Mesodermal cell (in vitro differentiated cells): ENCODE data around the gene SLCO3A1.

Experiments
- H3K27ac ChIP-seq: 2 replicates; pipeline ENCODE4 v1.7.0; 2013; ENCODE audit warnings: mild to moderate bottlenecking, low read depth, low read length, moderate library complexity; ENCODE audit not compliant: severe bottlenecking
- H3K36me3 ChIP-seq: 2 replicates; pipeline ENCODE4 v1.7.1; 2013; ENCODE audit warnings: mild to moderate bottlenecking, low read length, moderate library complexity; ENCODE audit not compliant: control insufficient read depth, insufficient read depth
- H3K4me1 ChIP-seq: one replicate; pipeline ENCODE4 v1.7.1; 2013; ENCODE audit warnings: mild to moderate bottlenecking, low read length; ENCODE audit not compliant: insufficient read depth, control insufficient read depth, poor library complexity, severe bottlenecking
- H3K4me3 ChIP-seq: 2 replicates; pipeline ENCODE4 v1.7.0; 2013; ENCODE audit warnings: low read length, control low read depth, mild to moderate bottlenecking; ENCODE audit not compliant: insufficient read depth, poor library complexity, severe bottlenecking; ENCODE audit errors: extremely low read depth
- H3K9me3 ChIP-seq: 2 replicates; pipeline ENCODE4 v1.7.1; 2013; ENCODE audit warnings: mild to moderate bottlenecking, low read length, moderate library complexity; ENCODE audit not compliant: control insufficient read depth
- whole genome bisulfite sequencing, 2 experiments: methylation state at CpG; one replicate each; pipeline ENCODE4 v1.1.5; 2013; ENCODE audit warnings: missing lambda C conversion rate in 2 of 2; ENCODE audit not compliant: insufficient coverage in 2 of 2; 5-methylcytosine and 5-hydroxymethylcytosine counted together

SLCO3A1 gene

DNA sequence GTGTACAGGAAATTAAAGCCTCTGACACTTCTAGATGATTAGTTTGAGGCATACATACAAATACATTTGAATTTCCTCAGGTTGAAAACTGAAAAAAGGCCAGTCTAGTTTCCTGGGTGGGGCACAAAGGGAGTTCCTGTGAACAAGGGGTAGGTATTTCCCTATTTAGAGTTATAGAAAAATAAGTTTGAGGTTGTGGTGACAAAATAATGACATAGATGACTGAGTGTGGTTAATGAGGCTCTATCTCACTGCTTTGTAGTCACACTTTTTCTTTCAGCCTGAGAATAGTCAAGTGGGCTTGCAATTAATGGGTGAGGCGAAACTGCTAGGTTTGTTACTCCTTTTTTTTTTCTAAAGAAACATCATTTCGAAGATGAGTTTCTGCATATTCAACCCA, 4.3 kb downstream of the SLCO3A1 start:
- Histone ChIP-seq H3K4me1 (no peaks in the 10 kb centered on the region), H3K9me3 (no peaks in the 10 kb centered on the region), H3K27ac (no peak overlapping the region), H3K4me3 (no peak overlapping the region), H3K36me3 (no peaks in the 10 kb centered on the region)
- 71% methylated on average over 1 of the region's 2 CpGs; no CpG with 5 or more reads in 1 of the 2 experiments for WGBS, 2 experiments

DNA sequence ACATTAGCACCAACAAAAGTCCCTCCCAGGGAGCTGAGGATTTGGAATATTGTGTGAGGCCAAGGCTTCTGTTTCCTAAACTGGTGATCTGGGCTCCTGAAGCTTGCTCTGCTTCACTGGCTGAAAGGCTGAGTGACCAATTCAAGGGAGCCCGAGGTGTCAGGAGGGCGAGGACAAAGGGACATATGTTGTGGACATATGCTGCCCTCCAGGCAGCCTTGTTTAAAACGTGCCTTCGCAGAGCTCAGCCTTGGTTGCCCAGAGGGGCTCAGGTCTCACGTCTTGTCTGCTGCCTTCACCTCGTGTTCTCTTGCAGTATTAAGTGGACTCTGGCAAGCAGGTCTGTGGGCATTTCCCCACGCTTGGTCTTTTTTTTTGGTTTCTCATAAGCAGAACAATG, 7.0 kb downstream of the SLCO3A1 start:
- Histone ChIP-seq H3K36me3 (no peaks in the 10 kb centered on the region), H3K4me1 (peaks cover 4% of the 10 kb centered on the region), H3K4me3 (no peak overlapping the region), H3K27ac (no peak overlapping the region), H3K9me3 (no peaks in the 10 kb centered on the region)
- 74 to 88% methylated on average over 7 of the region's 7 CpGs for WGBS, 2 experiments

DNA sequence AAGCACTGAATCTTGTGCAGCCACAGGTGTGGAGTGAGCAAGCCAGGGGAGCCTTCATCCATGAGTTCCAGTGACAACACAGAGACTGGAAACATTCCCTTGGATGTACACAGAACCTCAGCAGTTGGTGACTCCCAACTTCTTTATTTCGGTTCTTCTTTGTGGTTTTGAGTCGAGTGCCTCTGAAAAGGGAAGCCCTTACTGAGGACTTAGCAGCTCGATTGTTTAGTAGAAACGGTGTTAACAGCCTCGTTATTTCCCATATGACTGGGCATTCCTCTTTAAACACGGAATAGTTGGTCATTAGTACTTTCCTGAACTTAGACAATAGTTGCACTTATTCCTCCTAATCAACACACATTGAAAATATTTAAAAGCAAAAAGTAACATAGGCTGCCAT, 7.7 kb downstream of the SLCO3A1 start:
- peaks cover 10% of the 10 kb centered on the region for H3K4me1 ChIP-seq
- no peak overlapping the region for H3K4me3 ChIP-seq
- H3K36me3 ChIP-seq = no peaks in the 10 kb centered on the region
- H3K27ac ChIP-seq = no peak overlapping the region
- 85 to 91% methylated on average over 4 to 6 of the region's 6 CpGs for WGBS, 2 experiments
- H3K9me3 ChIP-seq = no peaks in the 10 kb centered on the region

DNA sequence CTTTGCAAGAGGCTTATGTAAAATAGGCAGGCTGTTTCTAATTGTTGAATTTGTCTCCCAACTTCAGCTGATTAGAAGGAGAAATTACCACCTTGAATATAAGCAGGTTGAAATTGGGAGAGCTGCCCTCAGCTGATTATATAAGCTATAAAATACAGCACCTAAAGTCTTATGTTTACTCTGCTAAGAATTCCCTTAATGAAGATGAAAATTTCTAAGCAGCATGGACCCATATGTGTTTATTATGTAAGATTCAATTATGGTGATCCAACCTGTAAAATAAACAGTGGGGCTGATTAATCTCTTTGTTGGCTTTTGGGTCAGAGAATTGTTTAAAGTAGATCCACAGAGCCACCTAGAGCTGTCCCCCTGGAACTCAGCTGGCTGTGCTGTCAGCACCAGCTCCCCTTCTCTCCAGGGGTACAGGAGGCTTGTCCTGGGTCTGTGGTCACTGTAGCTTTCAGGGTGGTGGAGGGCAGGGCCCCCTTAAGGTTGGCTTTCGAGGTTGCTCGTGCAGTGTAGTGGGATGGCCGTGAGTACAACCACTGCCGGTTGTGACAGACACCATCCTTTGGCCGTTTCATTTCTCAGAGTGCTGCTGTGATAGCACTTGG, 9.5 kb downstream of the SLCO3A1 start:
- Histone ChIP-seq H3K4me1 (peaks cover 27% of the 10 kb centered on the region), H3K9me3 (no peaks in the 10 kb centered on the region), H3K4me3 (no peak overlapping the region), H3K36me3 (no peaks in the 10 kb centered on the region), H3K27ac (no peak overlapping the region)
- 83 to 100% methylated on average over 1 to 5 of the region's 5 CpGs for WGBS, 2 experiments

DNA sequence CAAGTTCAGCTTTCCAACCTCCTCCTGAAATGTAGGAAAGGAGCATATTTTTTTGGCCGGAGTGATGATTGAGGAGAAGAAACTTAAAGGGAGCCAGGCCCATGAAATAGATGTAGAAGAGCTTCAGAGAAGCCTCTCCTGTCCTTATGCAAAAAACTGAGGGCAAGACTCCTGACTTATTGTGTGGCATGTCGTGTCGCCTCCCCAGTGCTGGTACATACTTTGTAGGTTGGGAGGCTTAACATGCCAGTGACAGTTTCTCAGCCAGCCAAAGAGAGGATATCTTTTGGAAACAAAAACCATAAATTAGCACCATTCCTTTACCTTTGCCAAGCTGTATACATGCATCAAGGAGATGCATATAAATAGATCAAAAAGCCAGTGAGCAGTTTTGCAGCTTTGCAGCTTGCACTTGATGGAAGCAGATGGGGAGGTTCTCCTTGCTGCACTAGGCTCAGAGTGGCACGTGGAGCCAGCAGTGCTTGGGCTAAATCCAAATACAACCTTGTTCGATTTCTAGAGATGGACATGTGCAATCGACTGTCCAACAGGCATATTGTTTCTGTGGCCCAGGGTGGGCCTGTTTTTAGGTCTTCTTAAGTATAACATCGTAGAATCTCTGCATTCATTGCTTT, 10.2 kb downstream of the SLCO3A1 start:
- H3K9me3 ChIP-seq = no peaks in the 10 kb centered on the region
- peaks cover 31% of the 10 kb centered on the region for H3K4me1 ChIP-seq
- H3K4me3 ChIP-seq = no peak overlapping the region
- no peaks in the 10 kb centered on the region for H3K36me3 ChIP-seq
- 88% methylated on average over 3 to 7 of the region's 7 CpGs for WGBS, 2 experiments
- no peak overlapping the region for H3K27ac ChIP-seq

DNA sequence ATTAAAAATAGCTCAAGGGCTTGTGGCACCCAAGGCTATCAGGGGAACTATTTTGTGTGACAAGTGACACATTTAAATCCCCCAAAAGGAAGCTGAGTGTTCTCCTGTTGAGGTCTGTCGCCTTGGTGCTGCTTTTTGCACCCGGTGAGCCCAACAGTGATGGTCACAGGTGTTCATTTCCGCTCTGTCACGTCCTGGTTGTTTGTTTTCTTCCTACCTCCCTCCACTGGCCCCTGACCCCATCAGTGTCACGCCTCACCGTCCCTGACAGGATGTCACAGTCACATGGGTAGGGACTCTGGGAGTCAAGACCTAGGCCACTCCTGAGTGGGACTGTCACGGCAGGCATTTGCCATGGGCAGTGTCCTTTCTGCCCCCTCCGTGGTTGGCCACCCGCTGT, 11.2 kb downstream of the SLCO3A1 start:
- no peak overlapping the region for H3K4me3 ChIP-seq
- no peak overlapping the region for H3K27ac ChIP-seq
- H3K4me1 ChIP-seq = peaks cover 31% of the 10 kb centered on the region
- 90 to 93% methylated on average over 6 to 9 of the region's 9 CpGs for WGBS, 2 experiments
- H3K36me3 ChIP-seq = no peaks in the 10 kb centered on the region
- no peaks in the 10 kb centered on the region for H3K9me3 ChIP-seq

DNA sequence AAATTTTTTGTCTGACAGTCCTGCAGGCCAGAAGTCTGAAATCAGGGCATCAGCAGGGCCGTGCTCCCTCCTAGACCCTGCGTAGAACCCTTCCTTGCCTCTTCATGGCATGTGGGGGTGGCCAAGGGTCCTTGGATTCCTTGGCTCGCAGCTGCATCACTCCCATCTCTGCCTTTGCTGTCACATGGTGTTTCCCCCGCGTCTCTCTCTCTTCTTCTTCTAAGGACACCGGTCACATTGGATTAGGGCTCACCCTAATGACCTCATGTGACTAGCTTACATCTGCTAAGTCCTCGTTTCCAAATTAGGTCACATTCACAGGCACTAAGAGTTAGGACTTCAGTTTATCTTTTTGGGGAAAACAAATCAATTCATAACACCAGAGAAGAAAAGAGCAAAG, 12.0 kb downstream of the SLCO3A1 start:
- Histone ChIP-seq H3K9me3 (no peaks in the 10 kb centered on the region), H3K36me3 (no peaks in the 10 kb centered on the region), H3K4me1 (peaks cover 31% of the 10 kb centered on the region), H3K27ac (peak overlapping the region; percentile 5), H3K4me3 (no peak overlapping the region)
- WGBS, 2 experiments = 92 to 93% methylated on average over 4 to 7 of the region's 7 CpGs

DNA sequence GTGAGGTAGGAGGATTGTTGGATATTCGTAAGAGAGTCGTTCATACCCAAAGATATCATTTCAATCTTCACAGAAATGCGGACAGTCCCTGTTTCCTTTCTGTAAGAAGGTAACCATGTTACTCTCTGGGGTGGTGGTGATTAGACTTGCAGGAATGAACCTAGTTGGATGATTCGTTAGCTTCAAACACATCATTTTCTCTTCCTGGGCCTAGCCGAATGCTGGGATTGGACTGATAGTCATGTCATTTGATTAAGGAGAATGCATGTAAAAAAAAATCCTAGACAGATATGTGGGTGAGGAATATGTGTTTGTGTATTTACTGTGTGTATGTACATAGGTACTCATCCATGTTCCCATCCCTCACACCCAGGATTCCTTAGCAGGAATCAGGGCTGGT, 12.4 kb downstream of the SLCO3A1 start:
- Histone ChIP-seq H3K4me3 (no peak overlapping the region), H3K27ac (peak overlapping the region; percentile 5), H3K9me3 (no peaks in the 10 kb centered on the region), H3K4me1 (peaks cover 31% of the 10 kb centered on the region), H3K36me3 (no peaks in the 10 kb centered on the region)
- no CpG with 5 or more reads among the region's 5 CpGs for WGBS, 2 experiments

DNA sequence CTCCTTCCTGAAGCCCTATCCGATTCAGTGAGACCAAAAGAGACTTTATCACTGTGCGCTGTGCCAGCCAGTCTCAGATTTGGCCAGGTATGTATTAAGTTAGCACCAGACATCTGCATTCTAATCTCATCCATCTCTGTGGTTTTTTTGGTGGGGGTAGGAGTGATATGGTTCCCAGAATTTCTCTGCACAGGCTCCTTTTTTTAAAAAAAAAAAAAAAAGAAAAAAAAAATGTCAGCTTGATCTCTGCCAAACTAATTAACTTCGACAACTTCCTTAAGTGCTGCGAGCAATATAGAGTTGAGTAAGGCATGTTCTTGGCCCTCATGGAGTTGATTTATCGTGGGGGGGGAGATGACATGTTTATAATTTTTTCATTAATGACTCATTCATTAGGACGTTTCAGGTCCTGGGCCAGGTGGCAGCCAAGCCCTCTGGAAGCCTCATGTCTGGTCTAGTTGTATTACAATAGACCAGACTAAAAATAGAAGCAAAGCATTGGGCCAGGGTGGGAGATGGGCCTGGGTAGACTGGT, 12.9 kb downstream of the SLCO3A1 start:
- WGBS, 2 experiments = no CpG with 5 or more reads among the region's 6 CpGs
- H3K4me1 ChIP-seq = peaks cover 31% of the 10 kb centered on the region
- no peaks in the 10 kb centered on the region for H3K9me3 ChIP-seq
- H3K4me3 ChIP-seq = no peak overlapping the region
- no peaks in the 10 kb centered on the region for H3K36me3 ChIP-seq
- H3K27ac ChIP-seq = no peak overlapping the region

DNA sequence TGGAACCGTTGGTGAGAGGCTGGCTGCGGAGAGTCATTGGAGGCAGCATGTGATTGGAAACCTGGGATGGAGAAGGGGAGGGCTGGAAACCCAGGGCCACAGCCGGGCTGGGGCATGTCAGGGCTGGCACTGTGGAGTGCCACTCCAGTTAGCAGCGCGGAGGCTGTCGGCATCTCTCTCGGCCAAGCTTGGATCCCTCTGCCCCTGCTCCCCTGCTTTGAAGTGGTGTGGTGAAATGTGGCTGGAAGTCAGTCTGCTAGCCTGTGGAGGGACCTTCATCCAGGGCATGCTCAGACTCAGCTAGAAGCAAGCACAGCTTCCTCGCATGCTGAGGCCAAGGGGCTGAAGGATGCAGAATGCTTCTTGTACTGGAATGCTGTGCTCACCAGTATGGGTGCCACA, 13.5 kb downstream of the SLCO3A1 start:
- Histone ChIP-seq H3K9me3 (no peaks in the 10 kb centered on the region), H3K27ac (no peak overlapping the region), H3K4me3 (no peak overlapping the region), H3K36me3 (no peaks in the 10 kb centered on the region), H3K4me1 (peaks cover 31% of the 10 kb centered on the region)
- 80 to 86% methylated on average over 6 to 8 of the region's 8 CpGs for WGBS, 2 experiments

DNA sequence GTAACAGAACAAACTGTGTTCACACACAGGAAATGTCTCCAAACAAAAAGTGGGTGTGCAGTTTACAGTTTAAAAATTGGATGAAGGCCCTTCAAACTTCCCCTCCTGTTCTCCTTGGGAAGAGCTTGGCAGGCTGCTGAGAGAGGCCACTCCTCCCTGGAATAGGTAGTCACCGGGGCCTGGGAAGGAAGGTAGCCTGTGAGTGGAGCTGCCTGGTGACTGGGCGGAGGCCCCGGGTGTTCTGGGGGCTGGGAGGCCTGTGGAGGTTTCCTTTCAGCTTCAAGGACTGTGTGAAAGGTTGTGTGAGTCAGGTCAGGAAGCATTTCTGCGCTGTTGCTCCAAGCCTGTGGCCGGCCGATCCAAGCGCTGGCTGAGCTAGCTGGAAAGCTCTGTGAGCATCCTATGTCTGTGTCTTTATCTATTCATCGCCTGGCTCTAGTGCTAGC, 14.1 kb downstream of the SLCO3A1 start:
- Histone ChIP-seq H3K4me1 (peaks cover 31% of the 10 kb centered on the region), H3K9me3 (no peaks in the 10 kb centered on the region), H3K4me3 (no peak overlapping the region), H3K27ac (peak overlapping the region; percentile 66), H3K36me3 (no peaks in the 10 kb centered on the region)
- WGBS, 2 experiments = 52 to 71% methylated on average over 5 to 8 of the region's 8 CpGs
